GM21423 (cell line): Measurements from ENCODE around the gene CNKSR1.

Experiments used
- ATAC-seq: cut with Tn5 transposase; IDR thresholded peaks from one replicate; pipeline ENCODE4 v1.9.1; 2021; ENCODE audit warnings: mild to moderate bottlenecking, moderate library complexity; ENCODE audit not compliant: unreplicated experiment

CNKSR1 gene

DNA sequence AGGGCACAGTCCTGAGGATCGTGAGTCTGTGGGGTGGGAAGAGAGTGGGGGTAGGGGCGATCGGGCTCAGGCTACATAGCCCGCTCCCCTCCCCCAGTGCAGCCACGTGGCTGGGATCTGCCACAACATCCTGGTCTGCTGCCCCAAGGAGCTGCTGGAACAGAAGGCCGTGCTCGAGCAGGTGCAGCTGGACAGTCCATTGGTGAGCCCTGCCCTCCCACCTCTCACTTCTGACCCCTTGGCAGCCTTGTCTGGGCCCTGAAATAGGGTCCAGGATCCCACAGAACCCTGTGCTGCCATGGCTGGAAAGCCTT lies 5.0 kb downstream of the CNKSR1 start:
- ATAC-seq = no peak

DNA sequence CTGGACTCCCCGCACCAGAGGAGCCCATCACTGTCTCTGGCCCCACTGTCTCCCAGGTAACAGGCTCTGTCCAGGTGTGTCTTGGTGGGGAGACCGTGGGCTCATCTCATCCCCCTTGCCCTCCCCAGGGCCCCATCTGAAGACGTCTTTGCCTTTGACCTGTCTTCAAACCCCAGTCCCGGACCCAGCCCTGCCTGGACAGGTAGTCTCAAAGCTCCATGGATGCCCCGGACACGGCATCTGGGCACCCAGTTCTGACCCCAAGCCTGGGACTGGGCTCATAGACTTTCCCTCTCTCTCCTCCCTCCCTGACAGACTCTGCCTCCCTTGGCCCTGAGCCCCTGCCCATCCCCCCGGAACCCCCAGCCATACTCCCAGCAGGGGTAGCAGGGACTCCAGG lies 6.8 kb downstream of the CNKSR1 start:
- no peak for ATAC-seq

DNA sequence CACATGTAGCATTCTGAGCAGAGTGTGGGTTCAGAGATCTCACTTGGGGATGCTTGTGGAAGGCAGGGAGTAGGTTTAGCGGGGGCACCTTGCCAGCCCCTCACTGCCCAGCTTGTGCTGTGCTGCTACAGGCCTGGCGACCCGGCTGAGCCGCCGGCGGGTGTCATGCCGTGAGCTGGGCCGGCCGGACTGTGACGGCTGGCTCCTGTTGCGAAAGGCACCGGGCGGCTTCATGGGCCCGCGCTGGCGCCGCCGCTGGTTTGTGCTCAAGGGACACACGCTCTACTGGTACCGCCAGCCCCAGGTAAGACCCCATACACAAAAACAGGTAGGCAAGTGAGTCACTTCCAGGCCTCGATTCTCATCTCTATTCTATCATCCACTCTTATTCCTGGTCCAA lies 7.6 kb downstream of the CNKSR1 start:
- ATAC-seq = no peak

DNA sequence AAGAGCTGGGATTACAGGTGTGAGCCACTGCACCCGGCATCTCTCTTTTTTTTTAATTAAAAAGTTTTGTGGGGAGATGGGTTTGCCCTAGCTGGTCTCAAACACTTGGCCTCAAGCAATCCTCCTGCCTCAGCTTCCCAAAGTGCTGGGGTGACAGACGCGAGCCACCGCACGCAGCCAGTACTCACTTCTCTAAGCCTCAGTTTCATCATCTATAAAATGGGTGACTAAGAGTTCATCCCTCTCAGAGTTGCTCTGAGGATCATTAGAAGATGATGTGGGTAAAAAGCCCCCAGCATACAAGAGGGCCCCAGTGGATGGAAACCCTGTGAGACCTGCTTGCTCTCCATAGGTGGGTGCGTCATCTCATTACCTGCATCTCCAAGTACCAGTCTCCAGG lies 10.6 kb downstream of the CNKSR1 start:
- ATAC-seq = no peak

DNA sequence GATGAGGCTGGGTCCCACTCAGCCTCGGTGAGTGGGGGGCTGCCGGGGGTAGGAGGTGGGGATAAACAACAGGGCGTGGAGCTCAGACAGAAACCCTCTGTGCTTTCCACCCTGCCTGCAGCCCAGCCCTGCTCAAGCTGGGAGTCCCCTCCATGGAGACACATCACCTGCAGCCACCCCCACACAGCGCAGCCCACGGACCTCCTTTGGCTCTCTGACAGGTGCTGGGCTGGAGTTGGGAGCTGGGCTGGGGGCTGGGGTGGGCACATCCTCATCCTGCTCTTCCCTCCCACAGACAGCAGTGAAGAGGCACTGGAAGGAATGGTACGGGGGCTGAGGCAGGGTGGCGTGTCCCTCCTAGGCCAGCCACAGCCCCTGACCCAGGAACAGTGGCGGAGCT lies 11.2 kb downstream of the CNKSR1 start:
- no peak for ATAC-seq

DNA sequence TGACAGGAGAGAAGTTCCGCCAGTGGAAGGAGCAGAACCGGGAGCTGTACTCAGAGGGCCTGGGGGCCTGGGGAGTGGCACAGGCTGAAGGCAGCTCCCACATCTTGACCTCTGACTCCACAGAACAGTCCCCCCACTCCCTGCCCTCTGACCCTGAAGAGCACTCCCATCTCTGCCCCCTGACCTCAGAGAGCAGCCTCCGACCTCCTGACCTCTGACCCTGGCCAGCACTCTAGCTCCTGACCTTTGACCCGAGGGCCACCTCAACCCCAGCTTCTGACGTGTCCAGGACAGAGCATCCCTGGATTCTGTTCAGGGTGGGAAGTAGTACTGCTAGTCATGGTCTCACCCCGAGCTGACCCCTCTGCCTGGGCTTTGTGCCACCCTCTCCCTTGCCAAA lies 12.0 kb downstream of the CNKSR1 start:
- ATAC-seq = no peak

DNA sequence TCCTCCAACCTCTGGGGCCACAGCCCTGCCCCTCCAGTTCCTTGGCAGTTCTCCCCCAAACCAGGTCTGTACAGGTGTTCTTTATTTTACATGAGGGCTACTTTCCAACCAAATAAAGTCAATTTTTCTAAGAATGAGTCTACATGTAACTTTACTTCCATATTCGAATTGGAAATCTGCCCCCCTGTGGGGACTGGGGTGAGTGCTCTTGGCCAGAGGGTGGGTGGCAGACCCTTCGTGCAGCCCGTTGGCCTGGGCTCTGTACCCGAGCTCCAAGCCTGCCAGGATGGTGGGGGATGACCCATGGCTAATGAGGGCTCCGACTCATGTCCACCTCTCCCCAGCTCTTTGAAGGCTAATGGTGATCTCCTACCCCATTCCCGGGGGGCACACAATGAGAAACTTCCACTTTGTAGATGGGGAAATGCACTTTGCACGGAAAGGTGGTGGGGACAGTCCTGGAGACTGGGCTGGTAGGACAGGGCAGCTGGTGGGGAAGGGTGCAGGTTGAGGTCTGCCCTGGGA lies 12.5 kb downstream of the CNKSR1 start:
- ATAC-seq = no peak

DNA sequence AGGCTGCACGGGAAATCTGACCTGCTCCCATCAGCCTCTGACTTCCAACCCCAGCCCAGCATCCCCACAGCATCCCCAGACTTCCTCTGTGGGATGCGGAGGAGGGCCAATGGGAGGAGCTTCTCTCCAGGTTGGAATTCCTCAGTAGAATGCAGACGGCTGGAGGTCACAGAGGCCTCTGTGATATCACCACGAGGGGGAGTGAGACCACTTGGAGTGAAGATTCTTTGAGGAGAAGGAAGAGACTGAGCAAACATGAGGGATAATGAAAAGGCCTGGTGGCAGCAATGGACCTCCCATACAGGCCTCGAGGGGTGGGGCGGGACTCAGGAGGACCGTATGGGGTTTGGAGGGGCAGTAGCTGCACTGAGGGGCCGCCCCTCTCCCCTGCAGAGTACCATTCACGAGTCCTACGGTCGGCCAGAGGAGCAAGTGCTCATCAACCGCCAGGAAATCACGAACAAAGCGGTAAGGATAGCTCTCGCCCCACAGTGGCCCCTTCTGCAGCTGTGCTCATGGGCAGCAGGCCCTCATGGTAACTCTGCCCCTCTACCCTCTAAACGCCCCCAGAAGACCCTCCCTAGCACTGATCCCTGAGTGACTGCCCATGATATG lies 13.2 kb downstream of the CNKSR1 start, which contains the start of gene CATSPER4:
TSS of gene CATSPER4 (plus strand) at position 230 of the 615 bp plus-strand sequence. CDS start at position 256, 26 bp downstream.
- no peak for ATAC-seq

DNA sequence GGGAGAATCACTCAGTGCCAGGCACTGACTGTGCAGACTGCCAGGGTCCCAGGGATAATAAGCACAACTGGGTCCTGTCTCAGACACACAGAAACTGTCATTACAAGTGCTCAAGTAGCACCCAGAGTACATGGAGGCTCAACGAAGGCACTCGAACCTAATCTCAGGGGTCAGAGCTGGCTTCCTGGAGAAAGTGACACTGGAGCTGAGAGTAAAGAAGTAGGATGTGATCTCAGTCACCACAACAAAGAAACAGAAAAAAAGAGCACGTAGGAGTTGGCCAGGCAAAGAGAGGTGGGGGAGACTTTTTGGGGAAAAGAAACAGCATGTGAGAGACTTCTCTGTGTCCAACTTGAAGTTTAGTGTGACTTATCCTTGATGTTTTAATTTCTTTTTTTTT lies 14.4 kb downstream of the CNKSR1 start:
- ATAC-seq = no peak

DNA sequence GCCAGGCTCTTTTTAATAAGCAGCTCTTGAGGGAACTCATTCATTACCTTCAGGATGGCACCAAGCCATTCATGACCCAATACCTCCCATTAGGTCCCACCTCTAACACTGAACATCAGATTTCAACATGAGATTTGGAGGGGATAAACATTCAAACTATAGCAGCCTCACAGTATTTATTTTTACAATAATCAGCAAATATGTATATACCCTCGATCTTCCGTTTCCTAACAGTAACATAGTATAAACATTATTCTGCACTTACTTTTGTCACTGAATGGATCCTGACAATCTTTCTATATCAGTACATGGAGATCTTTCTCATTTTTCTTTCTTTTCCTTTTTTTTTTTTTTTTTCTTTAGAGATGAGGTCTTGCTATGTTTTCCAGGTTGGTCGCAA lies 18.5 kb downstream of the CNKSR1 start:
- ATAC-seq = no peak

DNA sequence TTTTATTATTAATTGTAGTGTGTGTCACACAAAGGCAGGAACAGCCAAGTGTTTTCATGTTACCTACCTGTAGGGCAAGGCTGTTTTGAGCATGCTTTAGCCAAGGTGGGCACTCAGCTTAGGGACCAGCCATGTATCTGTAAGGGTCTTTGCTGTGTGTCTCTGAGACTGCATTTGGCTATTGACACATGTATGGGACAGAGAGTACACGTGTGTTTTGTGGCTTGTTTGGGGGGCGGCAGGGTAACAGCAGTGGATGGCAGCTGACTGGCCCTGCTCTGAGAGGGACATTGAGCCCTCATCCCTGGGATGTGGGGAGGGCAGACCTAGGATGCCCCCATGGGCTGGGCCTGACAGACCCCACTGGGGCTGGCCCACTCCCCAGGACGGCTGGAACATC lies 20.0 kb downstream of the CNKSR1 start:
- ATAC-seq = no peak

DNA sequence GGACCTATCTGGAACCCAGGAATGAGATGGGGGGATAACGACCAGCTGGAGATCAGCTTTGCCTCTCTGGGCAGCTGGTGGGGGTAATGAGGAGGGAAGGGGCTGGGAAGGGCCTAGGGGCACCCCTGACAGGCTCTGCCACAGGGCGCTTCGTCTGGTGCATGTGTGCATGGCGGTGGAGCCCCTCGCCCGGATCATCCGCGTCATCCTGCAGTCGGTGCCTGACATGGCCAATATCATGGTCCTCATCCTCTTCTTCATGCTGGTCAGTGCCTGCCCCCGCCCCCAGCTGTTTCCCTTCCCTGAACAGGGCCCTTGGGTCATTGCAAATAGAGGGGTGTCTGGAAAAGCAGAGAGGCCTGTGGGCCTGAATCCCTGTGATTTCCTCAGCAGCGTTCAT lies 20.5 kb downstream of the CNKSR1 start:
- no peak for ATAC-seq

DNA sequence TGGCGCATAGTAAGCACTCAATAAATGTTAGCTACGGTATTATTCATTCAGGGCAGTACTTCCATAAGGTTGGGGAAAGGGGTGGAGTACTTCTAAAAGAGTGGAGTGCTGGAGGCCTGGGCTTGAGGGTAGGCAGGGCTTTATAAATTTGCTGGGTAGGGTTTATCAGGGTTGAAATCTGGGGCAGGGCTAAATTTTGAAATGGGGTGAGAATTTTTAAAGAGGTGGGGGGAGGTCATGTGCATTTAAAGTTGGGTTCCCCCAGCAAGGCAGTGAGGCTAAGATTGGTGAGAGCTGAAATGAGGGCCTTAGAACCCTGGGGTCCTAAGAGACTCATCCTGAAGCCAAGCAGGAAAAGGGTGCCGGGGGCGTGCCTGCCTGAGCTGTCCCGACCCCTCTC lies 23.1 kb downstream of the CNKSR1 start:
- ATAC-seq = no peak

DNA sequence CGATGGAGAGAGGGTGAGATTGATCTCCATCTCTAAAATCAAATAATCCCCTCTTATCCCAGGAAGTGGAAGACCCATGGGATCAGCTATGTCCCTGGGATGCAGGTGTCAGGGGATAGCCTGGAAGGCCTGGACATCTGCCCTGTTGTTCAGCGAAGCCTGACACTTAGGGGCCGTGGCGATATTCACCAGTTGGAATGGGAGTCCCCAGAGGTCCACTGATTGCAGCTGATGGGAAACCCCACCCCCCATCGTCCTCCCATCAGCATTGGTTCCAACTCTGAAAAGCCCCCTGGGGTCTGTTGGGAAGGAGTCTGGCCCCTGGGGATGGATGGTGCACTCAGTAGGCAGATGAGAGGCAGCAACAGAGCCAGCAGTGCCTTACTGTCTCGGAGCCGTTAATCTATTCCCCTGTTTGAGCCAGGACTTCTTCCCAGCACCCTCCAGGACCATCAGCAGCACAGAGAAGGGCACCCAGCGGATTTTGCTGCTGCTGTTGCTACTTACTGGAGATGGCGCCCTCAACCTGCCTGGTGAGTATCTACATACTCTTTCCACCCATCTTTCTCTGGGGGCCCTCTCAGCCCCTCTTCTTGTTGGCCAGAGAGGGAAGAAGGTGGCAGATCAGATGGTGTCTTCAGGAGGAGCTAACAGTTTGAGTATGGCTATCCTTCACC lies 26.5 kb downstream of the CNKSR1 start:
- no peak for ATAC-seq

DNA sequence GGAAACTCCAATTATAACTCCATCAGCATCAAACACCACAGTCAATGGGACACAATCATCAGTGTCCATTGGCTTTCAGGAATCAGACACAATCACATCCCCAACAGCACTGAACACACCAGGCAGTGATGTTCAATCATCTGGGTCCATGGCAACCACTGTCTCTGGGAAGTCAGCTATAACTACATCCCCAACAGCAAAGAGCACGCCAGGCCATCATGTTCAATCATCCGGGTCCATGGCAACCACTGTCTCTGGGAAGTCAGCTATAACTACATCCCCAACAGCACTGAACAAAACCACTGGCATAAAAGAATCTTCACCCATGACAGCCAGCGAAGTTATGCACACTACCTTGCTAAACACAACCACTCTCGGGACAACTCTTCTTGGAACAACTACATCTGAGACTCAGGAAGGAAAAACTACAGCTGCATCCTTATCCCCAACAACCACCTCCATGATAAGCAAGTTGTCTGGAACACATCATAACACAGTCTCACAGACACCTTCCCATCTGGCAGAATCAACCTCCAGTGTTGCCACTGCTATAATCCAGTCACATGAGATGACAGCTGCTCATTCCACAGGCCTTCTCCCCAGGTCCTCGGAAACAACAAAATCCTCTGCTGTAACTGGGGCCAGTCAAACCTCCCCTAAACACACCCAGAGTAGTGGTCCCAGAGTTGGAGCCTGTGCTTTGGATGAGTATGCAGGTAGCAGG lies 33.0 kb downstream of the CNKSR1 start:
- no peak for ATAC-seq

DNA sequence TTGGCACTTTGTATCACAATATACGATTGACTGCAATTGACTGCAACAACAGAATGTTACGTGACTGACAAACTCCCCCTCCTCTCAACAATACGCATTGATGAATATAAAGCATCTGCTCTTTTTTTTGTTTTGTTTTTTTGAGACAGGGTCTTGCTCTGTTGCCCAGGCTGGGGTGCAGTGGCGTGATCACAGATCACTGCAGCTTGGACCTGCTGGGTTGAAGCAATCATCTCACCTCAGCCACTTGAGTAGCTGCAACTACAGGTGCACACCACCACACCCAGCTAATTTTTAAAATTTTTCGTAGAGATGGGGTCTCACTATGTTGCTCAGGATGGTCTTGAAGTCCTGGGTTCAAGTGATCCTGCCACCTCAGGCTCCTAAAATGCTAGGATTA lies 35.4 kb downstream of the CNKSR1 start:
- no peak for ATAC-seq

DNA sequence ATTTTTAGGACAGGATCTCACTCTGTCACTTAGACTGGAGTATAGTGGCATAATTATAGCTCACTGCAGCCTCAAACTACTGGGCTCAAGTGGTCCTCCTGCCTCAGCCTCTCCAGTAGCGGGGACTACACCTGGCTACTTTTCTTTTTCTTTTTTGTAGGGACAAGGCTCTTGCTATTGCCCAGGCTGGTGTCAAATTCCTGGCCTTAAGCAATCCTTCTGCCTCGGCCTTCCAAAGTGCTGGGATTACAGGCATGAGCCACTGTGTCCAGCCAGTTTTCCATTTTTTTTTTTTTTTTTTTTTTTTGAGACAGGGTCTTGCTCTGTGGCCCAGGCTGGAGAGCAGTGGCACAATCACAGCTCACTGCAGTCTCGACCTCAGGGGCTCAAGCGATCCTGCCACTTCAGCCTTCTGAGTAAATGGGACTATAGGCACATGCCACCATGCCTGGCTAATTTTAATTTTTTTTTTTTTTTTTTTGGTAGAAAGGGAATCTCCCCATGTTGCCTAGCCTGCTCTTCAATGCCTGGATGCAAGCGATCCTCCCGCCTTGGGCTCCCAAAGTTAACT lies 36.1 kb downstream of the CNKSR1 start:
- no peak for ATAC-seq

DNA sequence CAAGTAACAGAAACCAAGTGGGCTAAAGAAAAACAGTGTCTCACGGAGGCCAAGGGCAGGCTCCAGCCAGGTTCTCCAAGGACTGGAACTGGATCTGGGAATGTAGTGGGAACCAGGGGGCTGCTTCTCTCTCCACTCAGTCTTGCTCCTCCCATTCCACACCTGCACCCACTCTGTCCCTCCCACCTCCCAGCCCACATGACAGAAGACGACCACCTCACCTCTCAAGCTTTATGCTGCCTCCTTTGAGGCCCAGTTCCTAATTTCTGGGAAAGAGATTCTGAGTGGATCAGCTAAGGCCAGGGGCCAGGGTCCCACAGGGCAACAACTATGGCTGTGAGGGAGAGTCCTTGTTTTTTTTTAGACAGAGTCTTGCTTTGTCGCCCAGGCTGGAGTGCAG lies 38.0 kb downstream of the CNKSR1 start:
- ATAC-seq = no peak

DNA sequence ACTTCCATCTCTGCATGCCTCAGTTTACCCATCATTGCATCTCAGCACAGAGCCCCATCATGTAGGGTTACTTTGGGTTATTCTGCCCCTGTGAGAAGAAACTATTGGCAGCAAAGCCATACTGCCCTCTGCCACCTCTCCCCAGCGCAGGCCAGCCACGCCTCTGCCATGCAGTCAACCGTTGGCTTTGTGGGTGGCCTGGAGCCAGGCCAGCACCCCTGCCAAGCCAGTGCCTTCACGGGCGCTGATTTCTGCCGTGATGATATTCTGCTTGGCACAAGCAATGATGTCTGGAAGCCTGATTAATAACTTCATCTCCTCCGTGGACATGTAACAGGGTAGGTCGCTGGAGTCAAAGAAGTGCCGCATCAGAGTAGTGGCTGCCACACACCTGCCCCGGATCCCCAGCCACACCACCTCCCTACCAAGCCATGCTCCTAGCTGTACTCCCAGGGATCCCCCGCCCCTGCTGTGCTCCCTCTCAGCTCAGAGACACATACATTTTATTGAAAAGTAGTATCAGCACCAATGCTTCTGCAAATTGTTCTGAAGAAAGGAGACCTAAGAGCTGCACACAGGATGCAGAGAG lies 41.7 kb downstream of the CNKSR1 start:
- ATAC-seq = no peak

DNA sequence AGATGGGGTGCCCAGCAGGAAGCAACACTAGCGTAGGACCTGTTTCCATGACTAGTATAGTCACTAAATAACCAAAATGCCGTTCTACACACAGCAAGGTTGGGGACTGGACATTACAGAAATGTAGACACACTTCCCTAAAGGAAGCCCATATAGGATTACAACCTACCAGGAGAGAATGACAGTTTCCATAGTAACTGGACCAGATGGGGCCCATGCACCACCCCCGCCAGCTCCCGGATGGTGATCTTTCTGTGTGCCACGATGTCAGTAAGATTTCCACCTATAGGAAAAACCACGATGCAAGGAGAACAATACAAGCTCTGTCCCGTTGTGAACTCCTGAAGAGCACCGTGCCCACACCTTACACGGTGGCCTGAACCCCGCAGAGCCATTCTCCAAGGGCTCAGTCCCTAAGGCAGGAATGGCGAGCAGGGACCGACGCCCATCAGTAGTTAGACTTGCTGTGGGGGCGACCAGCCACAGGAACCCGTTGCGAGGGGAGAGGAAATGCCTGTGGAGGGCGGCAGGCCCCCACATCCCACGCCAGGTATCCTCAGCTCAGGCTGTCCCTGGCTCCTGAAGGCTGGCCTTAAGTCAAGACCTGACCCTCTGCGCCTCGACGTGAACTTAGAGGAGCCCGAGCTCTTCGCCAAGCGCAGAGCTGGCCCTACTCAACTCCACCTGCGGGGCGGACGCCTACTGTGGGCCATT lies 43.1 kb downstream of the CNKSR1 start:
- no peak for ATAC-seq

DNA sequence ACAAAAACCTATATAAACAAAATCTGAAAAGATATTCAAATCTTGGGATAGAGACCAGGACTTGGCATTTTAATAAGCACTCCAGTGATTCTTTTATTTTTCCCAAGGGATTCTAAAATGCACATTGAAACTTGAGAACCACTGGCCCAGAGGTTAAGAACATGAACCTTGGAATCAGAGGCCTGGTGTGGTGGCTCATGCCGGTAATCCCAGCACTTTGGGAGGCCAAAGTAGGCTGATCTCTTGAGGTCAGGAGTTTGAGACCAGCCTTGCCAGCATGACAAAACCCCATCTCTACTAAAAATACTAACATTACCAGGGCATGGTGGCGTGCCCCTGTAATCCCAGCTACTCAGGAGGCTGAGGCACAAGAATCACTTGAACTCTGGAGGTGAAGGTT lies 43.8 kb downstream of the CNKSR1 start:
- ATAC-seq = no peak
